Measurements from ENCODE around the gene ALDH1A2.

The ALDH1A2 gene

DNA sequence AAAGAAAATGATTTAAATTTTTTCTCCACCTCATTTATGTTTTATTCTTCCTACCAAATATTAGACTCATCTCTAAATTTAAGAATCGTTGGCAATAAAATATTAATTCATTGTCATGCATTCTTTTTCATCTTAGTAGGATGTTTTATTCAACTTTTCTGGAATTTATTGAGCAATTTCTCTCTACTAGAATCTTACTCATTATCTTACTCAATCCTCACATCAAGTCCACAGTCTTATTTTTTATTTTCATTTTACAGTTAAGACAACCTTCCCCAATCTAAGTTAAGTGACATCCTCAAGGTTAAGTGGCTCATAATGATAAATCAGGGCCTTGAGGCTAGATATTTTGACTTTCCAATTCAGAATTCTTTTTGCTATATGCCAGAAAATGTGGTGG is 15.9 kb upstream of the ALDH1A2 start:
- TF ChIP-seq TAF1 (IDR thresholded peaks at IDR 0.05; ENCODE audit: borderline replicate concordance, insufficient read depth, low read length) (no peak), SIN3A (IDR thresholded peaks at IDR 0.05; ENCODE audit: borderline replicate concordance, insufficient read depth, low read length) (no peak)

DNA sequence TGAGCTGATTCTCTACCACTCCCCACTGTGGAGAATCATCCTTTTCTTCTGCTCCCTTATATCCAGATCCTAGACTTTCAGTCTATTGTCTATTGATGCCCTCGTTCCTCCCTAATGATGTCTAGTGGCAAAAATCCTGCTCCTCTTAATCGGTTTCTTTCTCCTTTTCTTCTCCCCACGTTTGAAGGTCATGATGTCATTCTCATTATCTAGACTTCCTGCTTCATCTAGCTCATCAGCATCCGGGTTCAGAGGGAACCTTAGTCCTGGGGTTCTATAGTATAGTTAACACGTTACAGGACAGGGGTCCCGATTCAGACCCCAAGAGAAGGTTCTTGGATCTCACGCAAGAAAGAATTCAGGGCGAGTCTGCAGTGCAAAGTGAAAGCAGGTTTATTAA is 14.9 kb upstream of the ALDH1A2 start:
- TF ChIP-seq POLR2AphosphoS5 (IDR thresholded peaks at IDR 0.05; ENCODE audit: low read depth, low read length) (no peak), SIN3A (IDR thresholded peaks at IDR 0.05; ENCODE audit: borderline replicate concordance, insufficient read depth, low read length) (no peak), TAF1 (IDR thresholded peaks at IDR 0.05; ENCODE audit: borderline replicate concordance, insufficient read depth, low read length) (no peak), FOXP2 (optimal IDR thresholded peaks at IDR 0.05; ENCODE audit: borderline replicate concordance, extremely low read depth, extremely low read length, insufficient read depth) (no peak)
- TF ChIP-seq, protein P1, sequence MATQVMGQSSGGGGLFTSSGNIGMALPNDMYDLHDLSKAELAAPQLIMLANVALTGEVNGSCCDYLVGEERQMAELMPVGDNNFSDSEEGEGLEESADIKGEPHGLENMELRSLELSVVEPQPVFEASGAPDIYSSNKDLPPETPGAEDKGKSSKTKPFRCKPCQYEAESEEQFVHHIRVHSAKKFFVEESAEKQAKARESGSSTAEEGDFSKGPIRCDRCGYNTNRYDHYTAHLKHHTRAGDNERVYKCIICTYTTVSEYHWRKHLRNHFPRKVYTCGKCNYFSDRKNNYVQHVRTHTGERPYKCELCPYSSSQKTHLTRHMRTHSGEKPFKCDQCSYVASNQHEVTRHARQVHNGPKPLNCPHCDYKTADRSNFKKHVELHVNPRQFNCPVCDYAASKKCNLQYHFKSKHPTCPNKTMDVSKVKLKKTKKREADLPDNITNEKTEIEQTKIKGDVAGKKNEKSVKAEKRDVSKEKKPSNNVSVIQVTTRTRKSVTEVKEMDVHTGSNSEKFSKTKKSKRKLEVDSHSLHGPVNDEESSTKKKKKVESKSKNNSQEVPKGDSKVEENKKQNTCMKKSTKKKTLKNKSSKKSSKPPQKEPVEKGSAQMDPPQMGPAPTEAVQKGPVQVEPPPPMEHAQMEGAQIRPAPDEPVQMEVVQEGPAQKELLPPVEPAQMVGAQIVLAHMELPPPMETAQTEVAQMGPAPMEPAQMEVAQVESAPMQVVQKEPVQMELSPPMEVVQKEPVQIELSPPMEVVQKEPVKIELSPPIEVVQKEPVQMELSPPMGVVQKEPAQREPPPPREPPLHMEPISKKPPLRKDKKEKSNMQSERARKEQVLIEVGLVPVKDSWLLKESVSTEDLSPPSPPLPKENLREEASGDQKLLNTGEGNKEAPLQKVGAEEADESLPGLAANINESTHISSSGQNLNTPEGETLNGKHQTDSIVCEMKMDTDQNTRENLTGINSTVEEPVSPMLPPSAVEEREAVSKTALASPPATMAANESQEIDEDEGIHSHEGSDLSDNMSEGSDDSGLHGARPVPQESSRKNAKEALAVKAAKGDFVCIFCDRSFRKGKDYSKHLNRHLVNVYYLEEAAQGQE (IDR thresholded peaks at IDR 0.05; ENCODE audit: insufficient read depth in 1 of 2, low read depth in 2 of 2, low read length in 2 of 2): no peak

DNA sequence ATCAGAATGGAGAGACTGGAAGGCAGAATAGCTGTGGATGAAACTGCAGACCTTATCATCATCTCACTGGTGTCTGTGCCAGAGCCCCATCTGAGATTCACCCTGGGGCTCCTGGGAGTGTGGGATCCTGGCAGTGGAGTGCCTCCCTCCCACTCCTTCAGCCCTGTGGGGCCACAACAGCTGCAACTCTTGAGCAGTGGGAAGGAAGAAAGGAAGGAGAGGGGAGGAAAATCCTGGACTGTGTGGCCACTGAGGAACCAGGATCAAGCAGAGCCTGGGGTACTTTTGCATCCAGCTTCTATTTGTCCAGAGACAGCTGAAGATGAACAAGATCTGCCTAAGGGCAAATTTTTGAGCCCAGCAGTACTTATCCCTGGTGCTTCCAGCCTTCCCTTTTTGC is 13.1 kb upstream of the ALDH1A2 start:
- TF ChIP-seq FOXP2 (optimal IDR thresholded peaks at IDR 0.05; ENCODE audit: borderline replicate concordance, extremely low read depth, extremely low read length, insufficient read depth): no peak
- TF ChIP-seq SIN3A (IDR thresholded peaks at IDR 0.05; ENCODE audit: borderline replicate concordance, insufficient read depth, low read length): no peak
- TF ChIP-seq, protein P1 (IDR thresholded peaks at IDR 0.05; ENCODE audit: insufficient read depth in 1 of 2, low read depth in 2 of 2, low read length in 2 of 2): no peak
- TF ChIP-seq POLR2AphosphoS5 (IDR thresholded peaks at IDR 0.05; ENCODE audit: low read depth, low read length): no peak
- no peak for TF ChIP-seq TAF1 (IDR thresholded peaks at IDR 0.05; ENCODE audit: borderline replicate concordance, insufficient read depth, low read length)

DNA sequence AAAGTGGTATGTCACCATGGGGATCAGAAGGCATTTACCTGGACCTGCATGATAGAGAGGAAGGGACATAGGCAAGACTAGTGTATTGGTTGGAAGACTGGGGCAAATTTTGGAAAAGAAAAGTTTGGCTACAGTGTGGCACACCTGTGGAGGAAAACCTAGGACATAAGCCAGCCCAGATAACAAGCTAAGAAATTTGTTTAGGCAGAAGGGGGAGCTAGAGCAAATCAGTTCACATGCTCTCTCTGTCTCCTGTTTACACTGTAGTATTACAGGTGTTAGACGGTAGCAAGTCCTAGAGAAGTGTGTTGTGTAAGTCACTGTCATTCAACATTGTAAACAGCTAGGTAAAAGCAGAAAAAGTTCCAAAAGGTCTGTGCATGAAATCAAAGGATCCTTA is 11.9 kb upstream of the ALDH1A2 start:
- TF ChIP-seq FOXP2 (optimal IDR thresholded peaks at IDR 0.05; ENCODE audit: borderline replicate concordance, extremely low read depth, extremely low read length, insufficient read depth) (no peak), SIN3A (IDR thresholded peaks at IDR 0.05; ENCODE audit: borderline replicate concordance, insufficient read depth, low read length) (no peak), TAF1 (IDR thresholded peaks at IDR 0.05; ENCODE audit: borderline replicate concordance, insufficient read depth, low read length) (no peak), POLR2AphosphoS5 (IDR thresholded peaks at IDR 0.05; ENCODE audit: low read depth, low read length) (no peak)
- TF ChIP-seq, protein P1 (IDR thresholded peaks at IDR 0.05; ENCODE audit: insufficient read depth in 1 of 2, low read depth in 2 of 2, low read length in 2 of 2): no peak

DNA sequence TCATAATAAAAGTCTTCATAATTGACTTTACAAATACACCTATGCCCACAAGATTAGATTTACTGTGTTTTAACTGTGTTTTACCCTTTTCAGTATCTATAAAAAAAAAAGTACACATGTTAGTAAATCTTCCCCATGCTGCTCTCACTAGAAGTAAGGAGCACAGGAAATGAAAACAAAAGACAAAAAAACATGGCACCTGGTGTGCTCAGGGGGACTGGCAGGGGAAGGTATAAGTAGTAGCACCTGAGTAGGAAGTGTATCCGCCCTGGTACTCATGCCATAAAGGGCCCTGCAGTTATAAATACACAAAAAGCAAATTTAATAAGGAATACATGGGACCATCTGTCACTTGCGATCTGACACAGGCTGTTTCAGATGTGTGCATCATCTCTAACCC is 8.9 kb upstream of the ALDH1A2 start:
- TF ChIP-seq, protein P1 (IDR thresholded peaks at IDR 0.05; ENCODE audit: insufficient read depth in 1 of 2, low read depth in 2 of 2, low read length in 2 of 2): no peak
- TF ChIP-seq POLR2AphosphoS5 (IDR thresholded peaks at IDR 0.05; ENCODE audit: low read depth, low read length) (no peak), SIN3A (IDR thresholded peaks at IDR 0.05; ENCODE audit: borderline replicate concordance, insufficient read depth, low read length) (no peak), TAF1 (IDR thresholded peaks at IDR 0.05; ENCODE audit: borderline replicate concordance, insufficient read depth, low read length) (no peak), FOXP2 (optimal IDR thresholded peaks at IDR 0.05; ENCODE audit: borderline replicate concordance, extremely low read depth, extremely low read length, insufficient read depth) (no peak)

Data from PFSK-1 (cell line).